Mucosa of rectum (tissue), 2 donors: Measurements from ENCODE around the gene CCNA1.

Source experiments
- H3K27ac ChIP-seq, 2 donors: one replicate each; pipeline ENCODE4 v1.7.0; 2013; ENCODE audit warnings: inconsistent platforms in 2 of 2, low read depth in 2 of 2, low read length in 2 of 2
- H3K27me3 ChIP-seq, 2 donors: one replicate each; pipeline ENCODE4 v1.7.0; 2013; ENCODE audit warnings: low read length in 2 of 2; ENCODE audit not compliant: control insufficient read depth in 2 of 2, insufficient read depth in 2 of 2
- H3K36me3 ChIP-seq, 2 donors: one replicate each; pipeline ENCODE4 v1.7.0; 2013; ENCODE audit warnings: low read length in 2 of 2; ENCODE audit not compliant: control insufficient read depth in 2 of 2, insufficient read depth in 2 of 2
- H3K4me1 ChIP-seq, 2 donors: one replicate each; pipeline ENCODE4 v1.7.0; 2013; ENCODE audit warnings: low read length in 2 of 2, mild to moderate bottlenecking in 1 of 2; ENCODE audit not compliant: control insufficient read depth in 2 of 2, insufficient read depth in 2 of 2
- H3K4me3 ChIP-seq, 2 donors: one replicate each; pipeline ENCODE4 v1.7.0; 2013; ENCODE audit warnings: low read length in 2 of 2
- H3K9ac ChIP-seq, 2 donors: one replicate each; pipeline ENCODE4 v1.7.0; 2013; ENCODE audit warnings: low read length in 2 of 2, low read depth in 1 of 2, mild to moderate bottlenecking in 1 of 2
- H3K9me3 ChIP-seq, 2 donors: one replicate each; pipeline ENCODE4 v1.7.0; 2013; ENCODE audit warnings: low read length in 2 of 2; ENCODE audit not compliant: control insufficient read depth in 2 of 2
- donor health status: healthy.
- donor health status: Normal muscosa, but diverticular disease.

CCNA1 gene

DNA sequence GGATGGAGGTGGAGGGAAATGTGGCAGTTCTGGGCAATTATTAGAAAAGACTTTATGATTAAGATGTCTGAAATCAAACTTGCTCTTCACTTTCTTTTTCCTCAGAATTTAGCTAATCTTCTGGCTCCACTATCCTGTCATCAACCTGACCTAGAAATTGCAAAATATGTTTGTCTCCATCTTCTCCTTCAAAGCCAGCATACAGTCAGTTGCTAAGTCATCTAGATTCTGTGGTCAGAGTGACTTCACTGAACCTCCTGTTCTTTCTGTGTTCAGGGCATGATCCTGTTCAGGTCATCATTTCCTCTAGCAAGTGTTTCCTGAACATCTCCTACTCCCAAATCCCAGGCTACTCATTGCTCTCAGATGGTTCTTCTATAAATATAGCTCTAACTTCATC lies 10.8 kb upstream of the CCNA1 start:
- Histone ChIP-seq H3K9ac (no peak overlapping the region), H3K27ac (no peak overlapping the region), H3K36me3 (no peaks in the 10 kb centered on the region), H3K9me3 (no peaks in the 10 kb centered on the region), H3K27me3 (peaks cover 0 to 3% of the 10 kb centered on the region in 2 donors), H3K4me1 (no peaks in the 10 kb centered on the region), H3K4me3 (no peak overlapping the region)

DNA sequence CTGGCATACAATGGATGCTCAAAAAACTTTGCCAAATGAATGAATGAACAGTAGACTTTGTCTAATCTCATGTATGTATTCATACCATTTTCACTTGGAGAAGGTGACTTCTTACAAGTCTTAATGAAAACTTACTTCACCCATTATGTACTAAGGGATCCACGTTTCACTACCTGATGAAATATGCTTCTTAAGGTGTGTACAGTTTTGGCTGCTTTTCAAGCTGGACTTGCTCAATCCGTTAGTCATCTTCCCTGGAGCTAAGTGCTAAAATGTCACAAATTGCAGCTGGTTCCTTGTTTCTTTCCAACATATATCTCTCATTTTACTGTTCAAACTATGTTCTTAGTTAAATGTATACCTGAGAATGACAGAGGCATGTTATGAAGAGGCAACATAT lies 4.2 kb upstream of the CCNA1 start:
- no peaks in the 10 kb centered on the region for H3K4me1 ChIP-seq
- no peaks in the 10 kb centered on the region for H3K36me3 ChIP-seq
- peaks cover 0 to 4% of the 10 kb centered on the region in 2 donors for H3K27me3 ChIP-seq
- H3K9me3 ChIP-seq, result no peaks in the 10 kb centered on the region
- no peak overlapping the region for H3K27ac ChIP-seq
- no peak overlapping the region for H3K9ac ChIP-seq
- no peak overlapping the region for H3K4me3 ChIP-seq

DNA sequence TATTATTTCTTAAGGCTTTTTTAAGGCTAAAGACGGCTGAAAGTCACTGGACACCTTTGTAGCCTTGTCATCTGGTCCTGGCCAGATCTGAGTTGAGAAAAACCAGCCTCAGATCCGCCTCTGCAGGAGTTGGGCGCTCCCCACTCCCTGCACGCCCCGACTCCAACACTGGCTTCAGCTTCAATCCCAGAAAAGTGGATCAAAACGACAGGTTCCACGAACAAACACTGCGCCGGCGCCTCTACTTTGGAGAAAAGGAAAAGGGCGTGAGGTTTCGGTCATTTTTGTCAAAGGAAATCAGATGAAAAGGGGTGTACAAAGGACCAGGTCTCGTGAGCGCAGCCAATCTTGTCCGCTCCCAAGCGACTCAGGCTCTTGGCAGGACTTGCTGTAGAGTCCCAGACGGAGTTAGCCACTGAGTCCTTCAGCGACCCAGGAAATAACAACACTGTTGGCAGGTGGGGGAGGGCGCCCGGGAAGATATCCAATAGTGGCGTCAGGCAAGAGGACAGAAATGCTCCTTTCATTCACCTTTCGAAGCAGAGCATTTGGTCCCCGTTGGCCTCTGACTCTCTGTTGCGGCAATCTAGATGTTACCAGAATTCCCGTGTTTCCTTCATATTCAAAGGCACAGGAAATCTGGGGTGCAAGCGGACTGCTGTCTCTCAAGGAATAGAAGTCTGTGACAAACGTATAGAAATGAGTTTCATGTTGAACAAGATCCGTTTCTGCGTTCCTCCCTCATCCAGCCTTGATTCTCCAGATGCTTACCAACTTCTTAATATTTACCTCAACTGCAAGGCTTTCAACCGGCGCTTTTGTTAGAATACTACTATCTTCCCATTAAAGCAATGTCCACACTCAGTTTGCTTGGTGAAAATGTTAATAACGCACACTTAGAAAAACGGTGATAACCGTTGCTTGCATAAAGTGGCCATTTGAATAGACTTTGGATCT lies 1.8 kb upstream of the CCNA1 start:
- Histone ChIP-seq H3K4me3 (no peak overlapping the region), H3K36me3 (no peaks in the 10 kb centered on the region), H3K9me3 (no peaks in the 10 kb centered on the region), H3K27ac (no peak overlapping the region), H3K4me1 (no peaks in the 10 kb centered on the region), H3K27me3 (peaks cover 0 to 4% of the 10 kb centered on the region in 2 donors), H3K9ac (no peak overlapping the region)

DNA sequence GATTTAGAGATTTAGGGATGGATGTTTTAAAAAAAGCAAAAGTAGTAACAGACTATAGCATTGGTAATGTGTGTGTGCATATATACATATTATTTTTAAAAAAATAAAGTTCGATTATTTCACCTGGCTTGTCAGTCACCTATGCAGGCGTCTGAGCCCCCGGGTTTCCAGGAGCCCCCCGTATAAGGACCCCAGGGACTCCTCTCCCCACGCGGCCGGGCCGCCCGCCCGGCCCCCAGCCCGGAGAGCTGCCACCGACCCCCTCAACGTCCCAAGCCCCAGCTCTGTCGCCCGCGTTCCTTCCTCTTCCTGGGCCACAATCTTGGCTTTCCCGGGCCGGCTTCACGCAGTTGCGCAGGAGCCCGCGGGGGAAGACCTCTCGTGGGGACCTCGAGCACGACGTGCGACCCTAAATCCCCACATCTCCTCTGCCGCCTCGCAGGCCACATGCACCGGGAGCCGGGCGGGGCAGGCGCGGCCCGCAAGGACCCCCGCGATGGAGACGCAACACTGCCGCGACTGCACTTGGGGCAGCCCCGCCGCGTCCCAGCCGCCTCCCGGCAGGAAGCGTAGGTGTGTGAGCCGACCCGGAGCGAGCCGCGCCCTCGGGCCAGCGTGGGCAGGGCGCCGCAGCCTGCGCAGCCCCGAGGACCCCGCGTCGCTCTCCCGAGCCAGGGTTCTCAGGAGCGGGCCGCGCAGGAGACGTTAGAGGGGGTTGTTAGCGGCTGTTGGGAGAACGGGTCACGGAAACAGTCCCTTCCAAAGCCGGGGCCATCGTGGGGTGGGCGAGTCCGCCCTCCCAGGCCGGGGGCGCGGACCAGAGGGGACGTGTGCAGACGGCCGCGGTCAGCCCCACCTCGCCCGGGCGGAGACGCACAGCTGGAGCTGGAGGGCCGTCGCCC lies 840 bp upstream of the CCNA1 start:
- Histone ChIP-seq H3K4me3 (peak overlapping the region; percentile 11 to 31), H3K9me3 (no peaks in the 10 kb centered on the region), H3K36me3 (no peaks in the 10 kb centered on the region), H3K27ac (no peak overlapping the region), H3K27me3 (peaks cover 0 to 4% of the 10 kb centered on the region in 2 donors), H3K9ac (no peak overlapping the region), H3K4me1 (no peaks in the 10 kb centered on the region)

DNA sequence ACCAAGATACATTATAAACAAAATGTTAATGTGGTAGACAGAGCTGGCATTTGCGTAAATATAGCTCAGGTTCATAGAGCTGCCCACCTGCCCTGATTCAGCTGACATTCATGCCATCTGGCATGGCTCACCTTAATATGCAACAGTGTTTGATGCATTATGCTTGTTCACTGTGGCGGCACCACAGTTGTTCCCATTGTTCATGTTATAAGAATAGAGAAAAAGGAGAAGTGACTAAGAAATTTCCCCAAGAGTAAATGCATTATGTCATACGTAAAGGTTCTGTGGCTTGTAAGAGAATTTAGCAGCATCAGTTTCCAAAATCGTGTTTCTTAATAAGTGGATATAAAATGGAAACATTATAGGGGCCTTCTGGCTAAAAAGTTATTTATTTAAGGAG lies 4.5 kb downstream of the CCNA1 start:
- Histone ChIP-seq H3K27me3 (no peaks in the 10 kb centered on the region), H3K4me3 (no peak overlapping the region), H3K9me3 (no peaks in the 10 kb centered on the region), H3K9ac (no peak overlapping the region), H3K27ac (no peak overlapping the region), H3K4me1 (no peaks in the 10 kb centered on the region), H3K36me3 (no peaks in the 10 kb centered on the region)

DNA sequence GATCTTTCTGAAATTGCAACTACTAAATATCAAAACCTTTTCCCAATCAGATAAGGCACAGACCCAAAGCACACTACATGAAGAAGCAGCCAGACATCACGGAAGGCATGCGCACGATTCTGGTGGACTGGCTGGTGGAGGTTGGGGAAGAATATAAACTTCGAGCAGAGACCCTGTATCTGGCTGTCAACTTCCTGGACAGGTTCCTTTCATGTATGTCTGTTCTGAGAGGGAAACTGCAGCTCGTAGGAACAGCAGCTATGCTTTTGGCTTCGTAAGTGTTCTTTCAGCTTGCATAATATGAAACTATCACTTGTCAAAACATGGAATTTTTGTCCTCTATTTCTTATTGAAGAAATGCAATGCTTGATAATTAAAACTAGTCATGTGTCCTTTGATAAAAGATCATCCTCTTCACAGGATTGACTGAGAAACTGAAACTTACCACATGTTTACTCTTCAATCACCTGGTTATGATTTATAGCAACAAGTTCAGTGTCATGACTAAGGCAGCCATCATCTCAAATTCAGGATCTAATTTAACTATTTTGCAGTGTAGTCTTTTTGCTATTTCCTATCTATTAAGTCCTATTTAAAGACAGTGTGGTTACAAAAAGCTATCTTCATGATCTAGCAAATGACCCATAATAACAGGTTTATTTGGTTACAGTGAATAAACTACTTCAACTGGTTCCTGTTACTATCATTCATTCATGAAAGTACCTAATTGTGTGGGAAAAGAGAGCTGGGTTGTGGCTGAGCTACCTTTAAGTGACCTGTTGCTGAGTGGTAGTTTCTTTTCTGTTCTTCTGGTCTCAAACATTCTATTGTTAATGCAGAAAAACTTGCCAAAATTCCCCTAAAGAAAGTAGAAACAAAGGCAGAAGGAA lies 6.5 kb downstream of the CCNA1 start:
- no peaks in the 10 kb centered on the region for H3K4me1 ChIP-seq
- no peak overlapping the region for H3K27ac ChIP-seq
- no peaks in the 10 kb centered on the region for H3K36me3 ChIP-seq
- H3K27me3 ChIP-seq, result no peaks in the 10 kb centered on the region
- no peaks in the 10 kb centered on the region for H3K9me3 ChIP-seq
- no peak overlapping the region for H3K9ac ChIP-seq
- H3K4me3 ChIP-seq, result no peak overlapping the region

DNA sequence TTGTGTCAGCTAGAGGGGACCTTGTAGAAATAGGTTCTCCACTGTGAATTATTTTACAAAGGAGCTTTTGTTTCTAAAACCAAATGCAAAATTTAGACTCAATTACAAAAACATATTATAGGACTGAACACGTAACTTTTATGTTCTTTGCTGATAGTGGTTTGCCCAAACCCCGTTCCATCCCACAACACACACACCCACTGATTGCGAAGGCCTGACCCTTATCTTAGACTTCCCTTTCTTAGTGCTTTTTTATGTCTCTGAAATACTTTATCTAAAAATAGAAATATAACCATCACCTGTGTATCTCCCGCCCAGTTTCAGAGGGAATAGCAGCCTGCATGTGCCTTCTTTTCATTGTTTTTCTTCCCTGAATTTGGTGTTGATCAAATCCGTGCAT lies 13.0 kb downstream of the CCNA1 start:
- H3K36me3 ChIP-seq, result no peaks in the 10 kb centered on the region
- H3K9me3 ChIP-seq, result no peaks in the 10 kb centered on the region
- no peak overlapping the region for H3K9ac ChIP-seq
- no peak overlapping the region for H3K4me3 ChIP-seq
- H3K27me3 ChIP-seq, result no peaks in the 10 kb centered on the region
- H3K4me1 ChIP-seq, result no peaks in the 10 kb centered on the region
- no peak overlapping the region for H3K27ac ChIP-seq

DNA sequence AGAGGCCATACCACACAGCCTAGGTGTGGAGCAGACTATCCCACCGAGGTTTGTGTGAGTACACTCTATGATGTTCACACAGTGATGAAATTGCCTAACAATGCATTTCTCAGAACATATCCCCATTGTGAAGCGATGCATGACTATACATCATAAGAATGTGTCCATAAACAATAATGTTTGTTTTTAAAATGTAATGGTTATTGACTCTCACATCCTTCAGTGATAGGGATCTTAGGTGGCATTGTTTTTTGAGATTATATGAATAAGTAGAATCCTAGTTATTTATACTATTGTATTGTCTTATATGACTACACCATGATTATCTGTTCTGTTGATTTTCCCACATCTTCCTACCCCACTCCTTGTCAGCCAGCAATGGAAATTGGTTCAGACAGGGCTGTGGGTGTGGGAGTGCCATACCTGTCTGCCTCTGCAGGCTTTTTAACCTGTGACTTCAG lies 13.6 kb downstream of the CCNA1 start:
- H3K9me3 ChIP-seq, result no peaks in the 10 kb centered on the region
- no peak overlapping the region for H3K9ac ChIP-seq
- no peak overlapping the region for H3K4me3 ChIP-seq
- H3K27ac ChIP-seq, result no peak overlapping the region
- no peaks in the 10 kb centered on the region for H3K27me3 ChIP-seq
- no peaks in the 10 kb centered on the region for H3K4me1 ChIP-seq
- H3K36me3 ChIP-seq, result no peaks in the 10 kb centered on the region

DNA sequence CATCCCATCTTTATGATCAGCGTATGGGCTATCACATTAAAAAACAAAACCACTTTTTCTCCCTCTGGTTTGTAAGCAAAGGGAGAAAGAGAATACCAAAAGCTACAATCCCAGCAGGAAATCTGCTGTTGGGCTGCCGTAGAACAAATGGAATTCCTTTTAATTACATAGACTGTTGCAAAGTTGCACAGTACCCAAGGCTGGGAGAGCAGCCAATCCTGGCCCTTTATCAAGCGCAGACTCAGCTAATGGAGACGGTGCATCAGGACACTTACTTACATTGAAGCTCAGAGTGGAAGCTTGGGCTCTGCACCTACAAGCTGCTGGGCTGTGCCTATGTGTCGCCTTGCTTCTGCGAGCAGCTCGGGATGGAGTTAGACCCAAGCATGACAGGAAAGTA lies 15.2 kb downstream of the CCNA1 start:
- H3K4me3 ChIP-seq, result no peak overlapping the region
- no peaks in the 10 kb centered on the region for H3K36me3 ChIP-seq
- H3K4me1 ChIP-seq, result no peaks in the 10 kb centered on the region
- no peaks in the 10 kb centered on the region for H3K27me3 ChIP-seq
- no peaks in the 10 kb centered on the region for H3K9me3 ChIP-seq
- H3K27ac ChIP-seq, result no peak overlapping the region
- H3K9ac ChIP-seq, result no peak overlapping the region
